ENCODE measurements around the gene BGN. TPM values are rescaled to one million over a fixed set of nuclear protein-coding genes. Genes with fewer than 3 reads are reported as not detected.

BGN gene
- total and polyA plus RNA-seq, 2 experiments from 2014 or later: 0.87 to 1.8 TPM

- TF ChIP-seq ZNF462 (CRISPR knock-in tag; IDR thresholded peaks at IDR 0.05) (no peak), NANOG (IDR thresholded peaks at IDR 0.05; ENCODE audit: borderline replicate concordance) (no peak), ZNF114 (CRISPR knock-in tag; IDR thresholded peaks at IDR 0.05) (no peak), STAT1 (IDR thresholded peaks at IDR 0.05; ENCODE audit: unreplicated experiment) (no peak), ETS1 (IDR thresholded peaks at IDR 0.05) (no peak), JUNB (IDR thresholded peaks at IDR 0.05; ENCODE audit: unreplicated experiment) (no peak), POLR2AphosphoS5 (IDR thresholded peaks at IDR 0.05; ENCODE audit: low read depth) (no peak)
Measured at GRCh38 chrX:153495362-153495751, 577 bp downstream of the BGN start (continued).

GRCh38 chrX:153495903-153496589 is 1.3 kb downstream of the BGN start:
- DNase-seq (ENCODE audit: low spot score) (no peak), ATAC-seq (no peak)
- no peak overlapping the region for H3K27ac ChIP-seq (ENCODE audit: low read depth)
- no peaks in the 10 kb centered on the region for H3K9me3 Mint-ChIP-seq
- H3K36me3 Mint-ChIP-seq (ENCODE audit: low read depth): no peaks in the 10 kb centered on the region
- no peaks in the 10 kb centered on the region for H3K36me3 ChIP-seq (ENCODE audit: insufficient read depth)
- H3K4me3 ChIP-seq: no peak overlapping the region
- no peaks in the 10 kb centered on the region for H3K9me2 ChIP-seq (ENCODE audit: insufficient read depth)
- peaks cover 5% of the 10 kb centered on the region for H3K4me1 Mint-ChIP-seq
- no peaks in the 10 kb centered on the region for H4K20me1 ChIP-seq (replicated peaks; ENCODE audit: insufficient read depth)
- no peak overlapping the region for H3K4me3 Mint-ChIP-seq
- no peaks in the 10 kb centered on the region for H3K79me2 ChIP-seq (replicated peaks; ENCODE audit: insufficient read depth)
- H3K27me3 Mint-ChIP-seq (ENCODE audit: insufficient read depth, low read depth, poor library complexity): peaks cover 3% of the 10 kb centered on the region
- no peaks in the 10 kb centered on the region for H3K27me3 ChIP-seq (ENCODE audit: insufficient read depth)
- no peaks in the 10 kb centered on the region for H3F3A ChIP-seq (replicated peaks; ENCODE audit: low read depth)
- H2AFZ ChIP-seq: no peak overlapping the region
- no peak overlapping the region for H3K27ac Mint-ChIP-seq
- no peaks in the 10 kb centered on the region for H3K4me1 ChIP-seq (ENCODE audit: insufficient read depth)
- no peak overlapping the region for H3K4me2 ChIP-seq
- TF ChIP-seq ZNF114 (CRISPR knock-in tag; IDR thresholded peaks at IDR 0.05): no peak
- no peak for TF ChIP-seq NANOG (IDR thresholded peaks at IDR 0.05; ENCODE audit: borderline replicate concordance)
- TF ChIP-seq JUNB (IDR thresholded peaks at IDR 0.05; ENCODE audit: unreplicated experiment): no peak
- TF ChIP-seq ZNF462 (CRISPR knock-in tag; IDR thresholded peaks at IDR 0.05): no peak
- no peak for TF ChIP-seq ZNF331 (CRISPR knock-in tag; IDR thresholded peaks at IDR 0.05; ENCODE audit: low read depth)
- TF ChIP-seq STAT1 (IDR thresholded peaks at IDR 0.05; ENCODE audit: unreplicated experiment): no peak

Data from GM23338 (cell line).